Activated T-cell treated with anti-CD3 and anti-CD28 coated beads, Interleukin-2, amount 50 U/mL, for 24 hours (primary cell): ENCODE data around the gene AMN1.
A peak's percentile ranks its signal among the peaks of the same experiment; 100 is the strongest.
"Not testable (repeated sequence)": the region's sequence is repeated elsewhere in the genome, so short reads cannot be mapped to it uniquely, and the experiment has no call there.

Source experiments
- DNase-seq: peaks from one replicate; pipeline ENCODE4 v3.0.0-alpha.2; 2020
- H3K27ac Mint-ChIP-seq: 2 replicates; pipeline ENCODE4 v1.8.0; 2020; ENCODE audit warnings: mild to moderate bottlenecking, mixed read lengths
- H3K27me3 Mint-ChIP-seq: 2 replicates; pipeline ENCODE4 v1.8.0; 2020; ENCODE audit warnings: mixed read lengths
- H3K36me3 Mint-ChIP-seq: 2 replicates; pipeline ENCODE4 v1.8.0; 2020; ENCODE audit warnings: low read depth, mixed read lengths
- H3K4me1 Mint-ChIP-seq: 2 replicates; pipeline ENCODE4 v1.8.0; 2020; ENCODE audit warnings: low read depth, mixed read lengths
- H3K4me3 Mint-ChIP-seq: 2 replicates; pipeline ENCODE4 v1.8.0; 2020; ENCODE audit warnings: mild to moderate bottlenecking, moderate library complexity, mixed read lengths
- H3K9me3 Mint-ChIP-seq: 2 replicates; pipeline ENCODE4 v1.8.0; 2020; ENCODE audit warnings: mixed read lengths

The AMN1 gene

GRCh38 chr12:31722580-31722979 is 6.2 kb downstream of the AMN1 start:
- Mint-ChIP-seq H3K4me3 (no peak overlapping the region), H3K27me3 (no peaks in the 10 kb centered on the region), H3K4me1 (peaks cover 55% of the 10 kb centered on the region), H3K36me3 (peaks cover 69% of the 10 kb centered on the region), H3K9me3 (peaks cover 11% of the 10 kb centered on the region), H3K27ac (peak overlapping the region; percentile 55)
- no peak for DNase-seq

DNA sequence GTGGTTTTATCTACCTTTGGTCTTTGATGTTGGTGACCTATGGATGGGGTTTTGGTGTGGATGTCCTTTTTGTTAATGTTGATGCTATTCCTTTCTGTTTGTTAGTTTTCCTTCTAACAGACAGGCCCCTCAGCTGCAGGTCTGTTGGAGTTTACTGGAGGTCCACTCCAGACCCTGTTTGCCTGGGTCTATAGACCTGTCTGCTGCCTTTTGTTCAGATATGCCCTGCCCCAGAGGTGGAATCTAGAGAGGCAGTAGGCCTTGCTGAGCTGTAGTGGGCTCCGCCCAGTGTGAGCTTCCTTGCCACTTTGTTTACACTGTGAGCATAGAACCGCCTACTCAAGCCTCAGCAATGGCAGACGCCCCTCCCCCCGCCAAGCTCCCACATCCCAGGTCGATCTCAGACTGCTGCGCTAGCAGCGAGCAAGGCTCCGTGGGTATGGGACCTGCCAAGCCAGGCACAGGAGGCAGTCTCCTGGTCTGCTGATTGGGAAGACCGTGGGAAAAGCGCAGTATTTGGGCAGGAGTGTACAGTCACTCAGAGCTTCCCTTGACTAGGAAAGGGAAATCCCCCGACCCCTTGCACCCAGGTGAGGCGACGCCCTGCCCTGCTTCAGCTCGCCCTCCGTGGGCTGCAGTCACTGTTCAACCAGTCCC is 10.2 kb downstream of the AMN1 start:
- H3K9me3 Mint-ChIP-seq, H3K27me3 Mint-ChIP-seq, H3K4me3 Mint-ChIP-seq, DNase-seq, H3K27ac Mint-ChIP-seq: not testable (repeated sequence)
- peaks cover 62% of the 10 kb centered on the region for H3K36me3 Mint-ChIP-seq
- H3K4me1 Mint-ChIP-seq = peaks cover 35% of the 10 kb centered on the region

- Mint-ChIP-seq H3K36me3 (peaks cover 49% of the 10 kb centered on the region), H3K4me1 (peaks cover 19% of the 10 kb centered on the region)
- not testable (repeated sequence) for DNase-seq, H3K27me3 Mint-ChIP-seq, H3K4me3 Mint-ChIP-seq, H3K9me3 Mint-ChIP-seq, H3K27ac Mint-ChIP-seq
These were observed 11.8 kb downstream of the AMN1 start for GRCh38 chr12:31716998-31717397.

GRCh38 chr12:31715283-31715825 is 13.5 kb downstream of the AMN1 start:
- Mint-ChIP-seq H3K27me3 (no peaks in the 10 kb centered on the region), H3K4me3 (no peak overlapping the region), H3K27ac (no peak overlapping the region), H3K4me1 (peaks cover 8% of the 10 kb centered on the region), H3K9me3 (peaks cover 9% of the 10 kb centered on the region), H3K36me3 (peaks cover 34% of the 10 kb centered on the region)
- DNase-seq = no peak

- H3K9me3 Mint-ChIP-seq = peaks cover 10% of the 10 kb centered on the region
- no peak overlapping the region for H3K27ac Mint-ChIP-seq
- H3K4me1 Mint-ChIP-seq = peaks cover 8% of the 10 kb centered on the region
- DNase-seq = no peak
- H3K4me3 Mint-ChIP-seq = no peak overlapping the region
- H3K36me3 Mint-ChIP-seq = peaks cover 37% of the 10 kb centered on the region
- H3K27me3 Mint-ChIP-seq = no peaks in the 10 kb centered on the region
These were observed 14.2 kb downstream of the AMN1 start for GRCh38 chr12:31714406-31715271.

DNA sequence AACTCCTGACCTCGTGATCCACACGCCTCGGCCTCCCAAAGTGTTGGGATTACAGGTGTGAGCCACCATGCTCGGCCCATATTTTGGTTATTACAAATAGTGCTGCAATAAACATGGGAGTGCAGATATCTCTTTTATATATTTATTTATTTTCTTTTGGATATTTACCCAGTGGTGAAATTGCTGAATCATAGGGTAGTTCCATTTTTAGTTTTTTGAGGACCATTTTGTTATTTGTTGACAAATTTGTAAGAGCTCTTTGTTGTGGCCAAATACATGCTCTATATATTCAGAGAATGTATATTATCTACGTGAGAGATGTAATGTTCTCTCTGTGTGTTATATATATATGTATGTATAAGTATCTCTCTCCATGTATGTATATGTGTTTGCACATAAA is 15.9 kb downstream of the AMN1 start:
- DNase-seq = no peak
- no peak overlapping the region for H3K27ac Mint-ChIP-seq
- H3K4me3 Mint-ChIP-seq = no peak overlapping the region
- H3K9me3 Mint-ChIP-seq = peaks cover 15% of the 10 kb centered on the region
- H3K27me3 Mint-ChIP-seq = no peaks in the 10 kb centered on the region
- peaks cover 34% of the 10 kb centered on the region for H3K36me3 Mint-ChIP-seq
- peaks cover 6% of the 10 kb centered on the region for H3K4me1 Mint-ChIP-seq

GRCh38 chr12:31710021-31710818 is 18.6 kb downstream of the AMN1 start:
- Mint-ChIP-seq H3K4me3 (no peak overlapping the region), H3K27me3 (no peaks in the 10 kb centered on the region), H3K4me1 (peaks cover 11% of the 10 kb centered on the region), H3K27ac (no peak overlapping the region), H3K36me3 (peaks cover 44% of the 10 kb centered on the region), H3K9me3 (peaks cover 18% of the 10 kb centered on the region)
- no peak for DNase-seq

GRCh38 chr12:31708118-31708517 is 20.7 kb downstream of the AMN1 start:
- not testable (repeated sequence) for H3K27me3 Mint-ChIP-seq, H3K27ac Mint-ChIP-seq, DNase-seq, H3K4me3 Mint-ChIP-seq
- Mint-ChIP-seq H3K4me1 (peaks cover 23% of the 10 kb centered on the region), H3K36me3 (peaks cover 38% of the 10 kb centered on the region), H3K9me3 (peaks cover 18% of the 10 kb centered on the region)

- H3K9me3 Mint-ChIP-seq = peaks cover 15% of the 10 kb centered on the region
- H3K4me1 Mint-ChIP-seq = peaks cover 23% of the 10 kb centered on the region
- no peak for DNase-seq
- H3K4me3 Mint-ChIP-seq = no peak overlapping the region
- H3K27me3 Mint-ChIP-seq = no peaks in the 10 kb centered on the region
- no peak overlapping the region for H3K27ac Mint-ChIP-seq
- H3K36me3 Mint-ChIP-seq = peaks cover 49% of the 10 kb centered on the region
These were observed 23.2 kb downstream of the AMN1 start for GRCh38 chr12:31705621-31706020.

DNA sequence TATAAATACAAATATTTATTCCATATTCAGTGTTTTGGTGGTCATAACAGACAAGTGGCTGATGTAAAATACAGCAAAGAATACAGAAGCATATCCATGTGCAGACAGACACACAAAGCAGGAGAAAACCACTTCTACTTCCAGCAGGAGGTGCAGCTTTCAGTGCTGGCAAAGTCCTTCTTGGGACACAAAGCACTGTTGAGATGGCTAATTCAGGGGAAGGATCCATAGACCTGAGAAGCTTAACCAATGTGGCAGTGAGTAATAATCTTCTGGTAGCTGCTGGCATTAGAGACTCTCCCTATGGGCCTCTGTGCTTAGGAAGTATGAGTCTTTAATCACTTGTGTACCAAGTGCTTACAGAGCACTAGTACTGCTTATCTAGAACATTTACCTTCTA is 26.8 kb downstream of the AMN1 start:
- no peak overlapping the region for H3K27ac Mint-ChIP-seq
- peaks cover 23% of the 10 kb centered on the region for H3K4me1 Mint-ChIP-seq
- DNase-seq = no peak
- peaks cover 48% of the 10 kb centered on the region for H3K36me3 Mint-ChIP-seq
- H3K27me3 Mint-ChIP-seq = no peaks in the 10 kb centered on the region
- no peak overlapping the region for H3K4me3 Mint-ChIP-seq
- no peaks in the 10 kb centered on the region for H3K9me3 Mint-ChIP-seq

- peaks cover 59% of the 10 kb centered on the region for H3K36me3 Mint-ChIP-seq
- H3K9me3 Mint-ChIP-seq, H3K27ac Mint-ChIP-seq, H3K27me3 Mint-ChIP-seq, DNase-seq, H3K4me3 Mint-ChIP-seq, H3K4me1 Mint-ChIP-seq: not testable (repeated sequence)
These were observed 38.9 kb downstream of the AMN1 start for GRCh38 chr12:31689921-31690320.

DNA sequence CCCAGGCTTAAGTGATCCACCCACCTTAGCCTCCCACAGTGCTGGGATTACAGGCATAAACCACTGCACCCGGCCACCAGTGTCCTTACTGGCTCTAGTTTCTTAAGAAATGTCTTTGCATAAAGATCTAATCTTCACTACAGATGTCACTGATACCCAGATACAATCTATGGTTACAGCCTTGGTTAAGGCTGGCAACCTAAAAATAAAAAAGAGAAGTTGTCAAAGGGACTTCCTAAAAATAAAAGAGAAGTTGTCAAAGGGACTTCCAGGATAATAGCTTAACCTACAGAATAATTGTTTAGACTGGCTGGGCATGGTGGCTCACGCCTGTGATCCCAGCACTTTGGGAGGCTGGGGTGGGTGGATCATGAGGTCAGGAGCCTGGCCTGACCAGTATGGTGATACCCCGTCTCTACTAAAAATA is 41.7 kb downstream of the AMN1 start:
- Mint-ChIP-seq H3K36me3 (peaks cover 76% of the 10 kb centered on the region), H3K27ac (no peak overlapping the region), H3K4me3 (no peak overlapping the region), H3K9me3 (peaks cover 9% of the 10 kb centered on the region), H3K4me1 (peaks cover 10% of the 10 kb centered on the region), H3K27me3 (no peaks in the 10 kb centered on the region)
- no peak for DNase-seq

- H3K4me1 Mint-ChIP-seq = peaks cover 12% of the 10 kb centered on the region
- no peak overlapping the region for H3K27ac Mint-ChIP-seq
- no peak for DNase-seq
- H3K27me3 Mint-ChIP-seq = no peaks in the 10 kb centered on the region
- peaks cover 73% of the 10 kb centered on the region for H3K36me3 Mint-ChIP-seq
- no peak overlapping the region for H3K4me3 Mint-ChIP-seq
- peaks cover 9% of the 10 kb centered on the region for H3K9me3 Mint-ChIP-seq
These were observed 43.0 kb downstream of the AMN1 start for GRCh38 chr12:31685801-31686200.

GRCh38 chr12:31682136-31682962 is 46.5 kb downstream of the AMN1 start:
- Mint-ChIP-seq H3K36me3 (peaks cover 52% of the 10 kb centered on the region), H3K27me3 (no peaks in the 10 kb centered on the region), H3K4me3 (no peak overlapping the region), H3K4me1 (peaks cover 12% of the 10 kb centered on the region), H3K9me3 (peaks cover 7% of the 10 kb centered on the region), H3K27ac (peak overlapping the region; percentile 86)
- DNase-seq = peak; percentile 63
